Right ventricle myocardium inferior (tissue), 1 donor: ENCODE measurements around the gene CCDC92. TPM values are rescaled to one million over a fixed set of nuclear protein-coding genes. Genes with fewer than 3 reads are reported as not detected.

Experiments used
- ATAC-seq: fragments of 200-7000 bp; cut with Tn5 transposase; one replicate; pipeline ENCODE4 v1.9.1; 2020; ENCODE audit warnings: mild to moderate bottlenecking, moderate library complexity
- DNase-seq: peaks from one replicate; pipeline ENCODE4 v3.0.0; 2021; ENCODE audit errors: missing footprints
- intact Hi-C: fragments of 100-400 bp; cut with DNase I; formaldehyde crosslinking; loops from one replicate; pipeline ENCODE4 v1.11.0; 2022
- total RNA-seq: library from RNA; stranded (reverse); fragmentation: NEBNext Ultra II Directional; extraction: Animal tissue kit (Norgen Biotek cat#: 25700); gene quantifications from one replicate; pipeline ENCODE4 v1.2.1, GENCODE V29; 2021
- donor health status: DM: no; HTN: yes; CAD: no; lungs with severe emphysema.

The CCDC92 gene
- total RNA-seq, 1 donor from 2014 or later: 58.2 TPM

DNA sequence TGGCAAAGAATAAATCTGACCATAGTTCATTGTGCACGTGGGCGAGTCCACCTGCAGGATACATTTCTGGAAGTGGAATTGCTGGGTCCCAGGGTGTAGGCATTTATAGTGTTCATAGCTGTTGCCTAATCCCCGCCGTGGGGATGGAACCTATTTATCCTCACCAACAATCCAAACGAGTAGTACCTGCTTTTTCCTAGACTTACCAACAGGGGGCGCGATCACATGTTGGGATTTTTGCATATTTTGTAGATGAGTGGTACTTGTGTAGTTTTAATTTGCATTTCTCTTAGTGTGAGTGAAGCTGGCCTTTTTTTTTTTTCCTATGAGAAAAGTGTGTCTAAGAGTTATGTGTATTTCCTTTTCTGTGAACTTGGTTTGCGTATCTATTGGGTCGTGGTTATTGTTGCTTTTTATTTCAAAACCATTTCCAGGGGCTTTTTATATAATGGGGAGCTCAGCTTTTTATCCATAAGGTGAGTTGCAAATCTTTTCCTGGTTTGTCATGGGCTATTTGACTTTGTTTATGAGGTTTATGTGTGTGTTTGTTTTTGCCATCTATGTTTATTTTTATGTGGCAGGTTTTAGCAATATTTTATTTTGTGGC lies 67.2 kb downstream of the CCDC92 start:
- ATAC-seq (no peak), DNase-seq (no peak)
- intact Hi-C loops: loop anchor here (2.0 kb wide), 1 partner anchor 79 kb away; no protein-coding TSS in a partner anchor

DNA sequence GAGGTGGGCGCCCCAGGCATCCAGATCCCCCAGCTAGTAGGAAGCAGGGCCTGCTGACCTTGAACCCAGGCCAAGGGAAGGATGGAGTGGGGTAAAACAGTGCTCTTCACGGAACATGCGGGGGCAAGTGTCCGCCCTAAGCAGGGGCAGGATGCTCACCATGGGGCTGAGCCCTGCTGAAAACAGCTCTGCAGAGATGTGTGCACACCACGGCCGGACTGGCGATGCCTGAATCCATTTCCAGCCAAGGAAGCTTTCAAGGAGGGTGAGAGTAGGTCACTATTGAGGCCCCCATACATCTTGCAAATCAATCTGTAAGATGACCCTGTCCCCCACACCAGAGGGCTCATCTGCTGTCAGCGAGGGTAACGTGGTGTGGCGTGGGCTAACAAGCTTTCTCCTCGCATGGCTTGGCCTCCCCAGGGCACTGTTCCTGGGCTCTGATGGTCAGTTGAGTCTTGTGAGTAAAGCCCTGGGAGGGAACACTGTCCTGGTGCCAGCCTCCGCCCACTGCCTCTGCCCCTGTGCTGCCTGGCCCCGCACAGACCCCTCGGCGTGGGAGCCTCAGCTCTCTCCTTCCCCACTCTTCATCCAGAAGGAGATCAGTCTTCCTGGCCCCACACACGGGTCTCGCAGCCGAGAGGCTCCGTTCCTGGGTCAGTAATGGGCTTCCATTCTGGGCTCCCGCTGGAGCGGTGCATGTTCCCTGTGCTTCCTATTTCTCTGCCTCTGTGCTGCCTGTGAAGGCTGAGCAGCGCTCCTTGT lies 69.1 kb downstream of the CCDC92 start:
- ATAC-seq (no peak), DNase-seq (no peak)
- intact Hi-C loops: loop anchor here (2.0 to 5.0 kb wide), 2 partner anchors 81 to 129 kb away; no protein-coding TSS in a partner anchor

DNA sequence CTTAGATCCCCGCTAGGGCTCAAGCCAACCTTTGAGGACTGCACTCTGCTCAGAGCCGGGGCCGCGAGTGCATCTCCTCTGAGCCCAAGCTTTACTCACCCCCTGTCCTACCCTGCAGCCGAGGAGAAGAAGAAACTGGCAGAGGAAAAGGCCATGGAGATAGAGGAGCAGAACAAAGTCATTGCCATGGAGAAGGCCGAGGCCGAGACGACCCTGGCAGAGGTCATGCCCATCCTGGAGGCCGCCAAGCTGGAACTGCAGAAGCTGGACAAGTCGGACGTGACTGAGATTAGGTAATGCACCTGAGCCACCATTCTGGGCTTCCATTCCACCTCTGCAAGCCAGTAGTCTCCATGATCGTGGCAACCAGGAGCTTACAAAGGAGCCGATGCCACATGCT lies 69.8 kb downstream of the CCDC92 start:
- no peak for DNase-seq
- ATAC-seq: no peak
- intact Hi-C loops: loop anchor here (5.0 kb wide), 1 partner anchor 129 kb away; no protein-coding TSS in a partner anchor

DNA sequence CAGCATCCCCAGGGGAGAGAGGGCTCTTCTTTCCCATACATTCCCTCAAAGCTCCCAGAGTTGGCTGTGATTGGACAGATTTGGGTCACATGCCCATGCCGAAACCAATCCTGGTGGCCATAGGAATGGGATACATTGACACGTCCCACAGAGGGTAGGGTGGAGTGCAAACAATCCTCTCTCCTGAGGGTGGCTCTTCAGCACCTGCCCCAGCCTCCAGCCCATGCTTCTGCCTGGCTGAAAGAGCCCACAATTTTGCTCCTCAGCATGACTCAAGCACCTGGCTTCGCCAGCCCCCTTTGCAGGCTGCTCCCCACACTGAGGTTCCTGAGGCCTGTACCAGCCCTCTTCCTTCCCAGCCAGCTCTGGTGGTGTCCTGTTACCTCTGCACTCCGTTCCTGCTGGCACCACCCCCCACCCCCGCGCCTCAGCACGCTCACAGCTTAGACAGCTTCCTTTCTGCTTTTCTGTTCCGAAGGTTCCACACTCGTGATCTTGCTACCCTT lies 71.7 kb downstream of the CCDC92 start:
- no peak for DNase-seq
- no peak for ATAC-seq
- intact Hi-C loops: loop anchor here (5.0 kb wide), 1 partner anchor 131 kb away; no protein-coding TSS in a partner anchor

DNA sequence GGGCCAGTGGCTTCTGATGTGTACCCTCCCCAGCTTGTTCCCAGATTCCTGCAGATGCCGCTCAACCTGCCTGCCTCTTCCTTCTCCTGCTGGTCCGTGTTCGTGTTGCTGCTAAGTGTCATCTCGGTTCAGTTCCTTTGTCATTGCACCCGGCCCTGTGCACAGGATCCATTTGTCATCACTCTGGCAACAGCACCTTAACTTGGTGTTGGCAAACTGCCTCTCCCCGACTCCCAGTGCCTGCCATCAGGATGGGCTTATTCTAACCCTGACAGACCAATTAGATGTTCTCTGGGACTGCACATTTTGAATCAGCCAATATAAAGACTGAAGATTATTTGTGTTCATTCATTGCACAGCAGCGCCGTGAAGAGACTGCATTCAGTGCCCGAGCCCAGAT lies 73.3 kb downstream of the CCDC92 start:
- intact Hi-C loops: no loop called here
- DNase-seq (no peak), ATAC-seq (peak; percentile 60)

DNA sequence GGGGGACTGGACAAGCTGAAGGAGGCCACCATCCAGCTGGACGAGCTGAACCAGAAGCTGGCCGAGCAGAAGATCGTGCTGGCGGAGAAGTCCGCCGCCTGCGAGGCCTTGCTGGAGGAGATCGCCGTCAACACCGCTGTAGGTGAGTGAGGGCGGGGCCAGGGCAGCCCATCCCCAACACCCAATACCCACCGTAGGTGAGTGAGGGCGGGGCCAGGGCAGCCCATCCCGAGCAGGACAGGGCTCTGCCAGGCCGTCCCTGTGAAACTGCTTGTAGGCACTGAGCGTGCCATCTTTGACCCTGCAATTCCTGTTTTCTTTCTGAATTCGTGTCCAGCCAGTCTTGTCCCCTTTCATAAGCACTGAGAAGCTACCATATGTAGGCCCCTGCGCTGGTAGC lies 74.0 kb downstream of the CCDC92 start:
- ATAC-seq: no peak
- intact Hi-C loops: no loop called here
- DNase-seq: no peak

DNA sequence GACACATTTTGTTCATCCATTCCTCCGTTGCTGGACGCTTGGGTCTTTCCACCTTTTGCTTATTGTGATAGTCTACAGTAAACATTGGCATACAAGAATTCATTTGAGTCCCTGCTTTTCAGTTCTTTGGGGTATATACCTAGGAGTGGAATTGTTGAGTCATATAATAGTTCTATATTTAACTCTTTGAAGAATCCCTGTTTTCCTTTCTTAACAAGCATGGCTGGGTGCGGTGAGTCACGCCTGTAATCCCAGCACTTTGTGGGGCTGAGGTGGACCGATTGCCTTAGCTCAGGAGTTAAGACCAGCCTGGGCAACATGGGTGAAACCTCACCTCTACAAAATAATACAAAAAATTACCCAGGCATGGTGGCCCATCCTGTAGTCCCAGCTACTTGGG lies 75.4 kb downstream of the CCDC92 start:
- DNase-seq (no peak), ATAC-seq (no peak)
- intact Hi-C loops: no loop called here

DNA sequence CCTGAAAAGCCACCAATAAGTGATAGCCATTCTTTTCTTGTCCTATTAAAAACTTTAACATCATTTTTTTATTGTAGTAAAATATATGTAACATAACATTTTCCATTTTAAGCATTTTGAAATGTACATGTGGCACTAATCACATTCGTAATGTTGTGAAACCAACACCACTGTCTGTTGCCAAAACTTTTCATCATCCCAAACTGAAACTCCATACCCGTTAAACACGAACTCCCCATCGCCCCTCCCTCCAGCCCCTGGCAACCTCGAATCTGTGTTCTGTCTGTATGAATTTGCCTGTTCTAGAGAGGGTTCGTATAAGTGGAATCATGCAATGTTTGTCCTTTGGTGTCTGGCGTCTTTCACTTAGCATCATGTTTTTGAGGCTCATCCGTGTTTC lies 75.9 kb downstream of the CCDC92 start:
- intact Hi-C loops: no loop called here
- no peak for DNase-seq
- no peak for ATAC-seq

DNA sequence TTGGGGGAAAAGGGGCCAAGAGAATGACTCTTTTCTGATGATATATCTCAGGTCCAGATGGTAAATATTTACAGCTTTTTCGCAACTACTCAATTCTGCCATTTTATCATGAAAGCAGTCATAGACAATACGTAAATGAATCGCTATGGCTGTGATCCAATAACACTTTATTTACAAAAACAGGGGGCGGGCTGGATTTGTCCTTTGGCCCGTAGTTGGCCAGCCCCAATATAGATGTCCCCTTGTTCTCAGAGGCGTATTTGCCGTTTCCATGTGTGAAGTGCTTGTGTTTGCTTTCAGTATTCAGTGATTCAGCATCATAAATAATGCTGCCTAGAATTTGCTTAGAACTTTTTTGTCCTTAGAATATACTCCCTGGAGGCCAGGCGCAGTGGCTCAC lies 77.2 kb downstream of the CCDC92 start:
- no peak for DNase-seq
- ATAC-seq: no peak
- intact Hi-C loops: no loop called here

DNA sequence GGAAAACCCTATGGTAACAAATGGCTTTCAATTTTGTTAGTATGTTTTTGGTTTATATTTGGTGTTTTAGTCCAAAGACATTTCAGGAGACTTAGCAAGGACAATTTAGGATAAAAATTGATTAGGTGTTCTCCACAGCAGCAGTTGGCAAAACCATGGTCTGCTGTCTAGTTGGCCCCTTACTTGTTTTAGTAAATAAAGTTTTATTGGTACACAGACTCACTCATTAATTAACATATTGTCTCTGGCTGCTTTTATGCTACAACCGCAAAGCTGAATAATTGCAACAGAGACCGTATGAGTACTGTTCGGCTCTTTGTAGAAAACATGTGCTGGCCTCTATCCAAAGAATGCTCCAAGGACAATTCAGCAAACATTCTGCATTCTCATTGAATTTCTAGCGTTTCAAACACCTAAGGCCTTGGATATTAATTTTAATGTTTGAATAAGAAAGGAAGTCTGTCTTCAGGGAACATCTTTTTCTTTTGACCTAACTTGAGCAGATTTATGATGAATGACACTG lies 77.7 kb downstream of the CCDC92 start:
- DNase-seq (no peak), ATAC-seq (no peak)
- intact Hi-C loops: no loop called here

DNA sequence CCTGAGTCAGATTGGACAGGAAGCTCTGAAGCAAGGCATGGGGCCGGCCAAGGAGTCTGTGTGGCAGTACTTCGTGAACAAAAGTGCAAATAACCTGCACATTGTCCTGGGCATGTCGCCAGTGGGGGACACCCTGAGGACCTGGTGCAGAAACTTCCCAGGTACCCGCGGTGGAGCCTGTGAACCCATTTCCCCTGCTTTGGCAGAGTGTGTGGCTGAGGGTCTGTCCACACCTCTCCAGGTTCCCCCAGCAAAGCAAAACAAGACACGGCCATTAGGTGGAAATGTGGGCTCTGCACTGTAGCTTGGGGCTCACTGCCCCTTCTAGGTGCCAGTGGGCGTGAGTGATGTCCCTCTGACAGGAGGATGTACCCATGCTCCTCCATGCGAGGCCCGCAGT lies 79.4 kb downstream of the CCDC92 start:
- no peak for DNase-seq
- intact Hi-C loops: no loop called here

DNA sequence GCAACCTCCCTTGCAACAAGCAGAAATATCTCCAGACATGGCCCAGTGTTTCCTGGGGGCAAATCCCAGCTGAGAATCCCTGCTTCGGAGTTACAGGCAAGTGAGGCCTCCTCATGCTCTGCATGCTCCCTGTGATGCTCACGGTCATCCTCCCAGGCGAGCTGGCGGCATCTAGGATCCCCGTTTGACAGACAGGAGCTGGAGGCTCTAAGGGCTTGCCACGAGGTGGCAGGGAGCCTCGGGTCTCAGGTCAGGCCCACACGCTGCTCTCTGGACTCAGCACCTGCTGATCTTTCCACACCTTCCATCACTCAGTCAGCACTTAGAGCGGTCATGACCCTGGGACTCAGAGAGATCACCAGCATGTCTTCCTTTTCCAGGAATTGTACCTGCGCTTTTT lies 79.8 kb downstream of the CCDC92 start:
- intact Hi-C loops: no loop called here
- no peak for DNase-seq

More for the DNA sequence above, 79.4 kb downstream of the CCDC92 start:
- no peak for ATAC-seq

DNA sequence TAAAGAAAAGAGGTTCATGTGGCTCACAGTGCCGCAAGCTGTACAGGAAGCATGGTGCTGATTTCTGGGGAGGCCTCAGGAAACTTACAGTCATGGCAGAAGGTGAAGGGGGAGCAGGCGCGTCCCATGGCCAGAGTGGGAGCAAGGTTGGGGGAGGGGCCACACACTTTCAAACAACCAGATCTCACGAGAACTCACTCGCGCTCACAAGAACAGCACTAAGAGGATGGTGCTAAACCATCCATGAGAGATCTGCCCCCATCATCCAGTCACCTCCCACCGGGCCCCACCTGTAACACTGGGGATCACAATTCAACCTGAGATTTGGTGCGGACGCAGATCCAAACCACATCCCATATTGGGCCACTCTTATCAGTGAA lies 80.5 kb downstream of the CCDC92 start:
- intact Hi-C loops: no loop called here
- no peak for ATAC-seq
- no peak for DNase-seq

More for the DNA sequence above, 79.8 kb downstream of the CCDC92 start:
- no peak for ATAC-seq

DNA sequence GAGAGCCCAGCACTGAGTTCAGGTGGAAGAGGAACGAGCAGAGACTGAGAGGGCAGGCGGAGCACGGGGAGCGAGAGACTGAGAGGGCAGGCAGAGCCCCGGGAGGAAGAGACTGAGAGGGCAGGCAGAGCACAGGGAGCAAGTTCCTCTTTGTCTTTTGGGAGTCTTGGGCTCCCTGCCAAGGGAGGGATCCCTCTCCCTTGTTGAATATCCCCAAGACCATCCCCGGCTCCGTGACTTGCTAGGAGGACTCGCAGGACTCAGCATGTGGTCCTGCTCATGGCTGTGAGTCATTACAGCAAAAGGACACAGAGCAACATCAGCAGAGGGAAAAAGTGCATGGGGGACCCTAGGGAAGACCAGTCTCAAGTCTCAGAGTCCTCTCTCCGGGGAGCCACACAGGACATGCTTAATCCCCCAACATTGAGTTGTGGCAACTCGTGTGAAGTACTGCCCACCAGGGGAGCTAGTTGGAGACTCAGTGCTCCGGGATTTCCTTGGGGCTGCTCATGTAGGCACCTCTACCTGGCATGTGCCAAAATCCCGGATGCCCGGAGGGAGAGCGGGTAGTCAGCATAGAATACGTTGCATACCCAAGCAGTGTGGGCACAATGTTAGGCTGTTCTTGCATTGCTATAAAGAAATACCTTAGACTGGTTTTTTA lies 81.0 kb downstream of the CCDC92 start:
- ATAC-seq: no peak
- intact Hi-C loops: no loop called here
- DNase-seq: no peak

DNA sequence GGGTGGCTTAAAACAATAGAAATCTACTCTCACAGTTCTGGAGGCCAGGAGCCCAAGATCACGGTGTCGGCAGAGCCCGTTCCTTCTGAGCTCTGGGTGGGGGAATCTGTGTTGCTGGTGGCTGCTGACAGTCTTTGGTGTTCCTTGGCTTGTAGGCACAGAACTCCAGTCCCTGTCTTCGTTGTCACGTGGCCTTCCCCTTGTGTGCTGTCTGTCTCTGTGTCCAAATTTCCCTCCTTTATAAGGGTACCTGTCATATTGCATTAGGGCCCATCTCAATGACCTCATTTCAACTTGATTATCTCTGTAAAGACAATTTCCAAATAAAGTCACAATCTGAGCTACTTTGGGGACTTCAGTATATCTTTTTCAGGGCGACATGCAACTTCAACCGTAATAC lies 81.6 kb downstream of the CCDC92 start:
- ATAC-seq (no peak), DNase-seq (no peak)
- intact Hi-C loops: no loop called here

DNA sequence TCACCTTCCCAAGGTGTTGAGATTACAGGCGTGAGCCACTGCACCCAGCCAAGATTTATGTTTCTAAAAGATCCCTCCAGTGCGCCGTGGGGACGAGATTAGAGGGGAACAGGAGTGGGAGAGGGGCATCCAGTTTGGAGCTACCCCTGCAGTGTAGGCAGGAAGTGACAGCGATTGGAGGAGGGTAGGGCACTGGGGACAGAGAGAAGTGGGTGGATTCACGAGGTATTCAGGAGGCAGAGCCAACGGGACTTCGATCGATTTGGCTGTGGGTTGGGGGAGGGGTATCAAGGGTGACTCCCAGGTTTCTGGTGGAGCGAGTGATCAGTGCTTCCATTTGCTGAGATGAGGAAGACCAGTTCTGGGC lies 82.1 kb downstream of the CCDC92 start:
- intact Hi-C loops: no loop called here
- no peak for DNase-seq
- no peak for ATAC-seq

DNA sequence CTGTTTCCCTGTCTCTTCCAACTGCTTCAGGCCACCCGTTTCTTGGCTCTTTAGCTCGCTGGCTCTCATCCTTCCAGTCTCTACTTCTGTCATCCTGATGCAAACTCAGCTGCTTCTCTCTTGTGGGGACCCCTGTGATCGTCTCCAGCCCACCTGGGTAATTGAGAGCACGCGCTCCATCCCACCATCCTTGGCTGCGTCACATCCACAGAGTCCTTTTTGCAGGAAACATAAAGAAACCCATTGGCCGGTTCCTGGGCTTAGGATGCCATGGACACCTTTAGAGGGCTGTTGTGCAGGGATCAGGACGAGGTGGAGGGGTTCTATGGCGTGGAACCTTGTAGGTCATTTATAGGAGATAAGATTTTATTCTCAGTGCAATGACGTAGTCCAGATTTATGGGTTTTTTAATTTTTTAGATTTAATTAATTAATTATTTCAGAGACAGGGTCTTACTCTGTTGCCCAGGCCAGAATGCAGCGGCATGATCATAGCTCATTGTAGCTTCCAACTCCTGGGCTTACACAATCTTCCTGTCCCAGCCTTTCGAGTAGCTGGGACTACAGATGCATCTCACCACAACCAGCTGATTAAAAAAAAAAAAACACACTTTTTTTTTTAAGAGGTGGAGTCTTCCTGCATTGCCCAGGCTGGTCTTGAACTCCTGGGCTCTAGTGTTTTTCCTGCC lies 82.6 kb downstream of the CCDC92 start:
- no peak for DNase-seq
- no peak for ATAC-seq
- intact Hi-C loops: no loop called here

DNA sequence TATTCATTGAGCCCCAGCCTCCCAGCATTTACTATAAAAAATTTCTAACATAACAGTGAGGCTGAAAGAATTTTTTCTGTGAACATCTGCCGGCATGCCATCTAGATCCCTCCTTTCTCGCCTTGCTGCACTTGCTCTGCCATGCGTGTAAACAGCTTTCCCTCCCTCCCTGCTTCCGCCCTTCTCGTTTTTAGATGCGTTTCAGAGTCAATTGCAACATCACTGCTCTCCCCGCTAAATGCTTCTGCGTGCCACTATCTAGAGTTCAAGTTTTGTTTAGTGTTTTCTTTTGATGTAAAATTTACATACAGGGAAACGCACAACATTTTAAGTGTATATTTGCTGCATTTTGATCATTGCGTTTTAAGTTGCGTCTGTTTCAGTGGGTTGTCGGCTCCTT lies 83.6 kb downstream of the CCDC92 start:
- DNase-seq (no peak), ATAC-seq (no peak)
- intact Hi-C loops: no loop called here

DNA sequence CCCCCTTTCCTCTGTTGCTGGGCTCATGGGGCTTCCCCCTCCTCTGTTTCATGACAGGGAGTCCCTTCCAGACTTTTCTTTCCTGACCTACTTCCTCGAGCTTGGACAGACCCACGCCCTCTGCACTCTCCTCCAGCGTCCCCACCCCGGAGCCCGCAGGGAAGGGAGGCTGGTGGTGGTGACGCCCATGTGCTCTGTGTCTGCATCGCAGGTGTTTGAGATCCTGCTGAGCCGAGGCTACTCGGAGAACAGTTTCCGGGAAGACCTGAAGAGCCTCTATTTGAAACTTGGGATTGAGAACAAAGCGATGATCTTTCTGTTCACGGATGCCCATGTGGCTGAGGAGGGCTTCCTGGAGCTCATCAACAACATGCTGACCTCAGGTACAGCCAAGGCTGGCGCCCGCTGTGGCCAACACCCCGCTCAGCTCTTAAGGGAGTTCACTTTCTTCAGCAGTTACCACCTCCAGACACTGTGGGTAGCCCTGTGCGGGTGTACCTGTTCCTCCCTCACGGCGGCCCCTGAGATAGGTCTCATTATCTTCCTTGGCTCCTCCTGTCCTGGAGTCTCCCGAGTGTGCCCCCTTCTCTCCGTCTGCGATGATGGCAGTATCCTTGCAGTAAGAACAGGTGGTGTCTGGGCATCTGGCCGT lies 85.6 kb downstream of the CCDC92 start:
- intact Hi-C loops: no loop called here
- ATAC-seq: no peak
- DNase-seq: no peak
